GM12874 (cell line): ENCODE measurements around the gene IL13RA1.

ENCODE experiments used
- TF ChIP-seq, protein P1 (sequence below): IDR thresholded peaks from 2 replicates; pipeline ENCODE4 v1.5.1; 2011; ENCODE audit warnings: low read depth, mild to moderate bottlenecking, control low read depth, low read length, moderate library complexity; ENCODE audit not compliant: insufficient read depth

IL13RA1 gene

DNA sequence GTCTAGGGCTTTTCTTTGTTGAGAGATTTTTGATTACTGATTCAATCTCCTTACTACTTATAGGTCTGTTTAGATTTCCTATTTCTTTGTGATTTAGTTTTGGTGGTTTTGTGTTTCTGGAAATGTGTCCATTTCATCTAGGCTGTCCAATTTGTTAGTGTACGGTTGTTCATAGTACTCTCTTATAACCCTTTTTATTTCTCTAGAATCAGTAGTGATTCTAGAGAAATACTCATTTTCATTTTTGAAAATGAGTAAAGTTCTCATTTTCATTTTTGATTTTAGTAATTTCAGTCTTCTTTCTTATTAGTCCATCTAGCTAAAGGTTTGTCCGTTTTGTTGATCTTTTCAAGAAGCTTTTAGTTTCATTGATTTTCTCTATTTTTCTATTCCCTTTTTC is 7.5 kb downstream of the IL13RA1 start:
- TF ChIP-seq, protein P1, sequence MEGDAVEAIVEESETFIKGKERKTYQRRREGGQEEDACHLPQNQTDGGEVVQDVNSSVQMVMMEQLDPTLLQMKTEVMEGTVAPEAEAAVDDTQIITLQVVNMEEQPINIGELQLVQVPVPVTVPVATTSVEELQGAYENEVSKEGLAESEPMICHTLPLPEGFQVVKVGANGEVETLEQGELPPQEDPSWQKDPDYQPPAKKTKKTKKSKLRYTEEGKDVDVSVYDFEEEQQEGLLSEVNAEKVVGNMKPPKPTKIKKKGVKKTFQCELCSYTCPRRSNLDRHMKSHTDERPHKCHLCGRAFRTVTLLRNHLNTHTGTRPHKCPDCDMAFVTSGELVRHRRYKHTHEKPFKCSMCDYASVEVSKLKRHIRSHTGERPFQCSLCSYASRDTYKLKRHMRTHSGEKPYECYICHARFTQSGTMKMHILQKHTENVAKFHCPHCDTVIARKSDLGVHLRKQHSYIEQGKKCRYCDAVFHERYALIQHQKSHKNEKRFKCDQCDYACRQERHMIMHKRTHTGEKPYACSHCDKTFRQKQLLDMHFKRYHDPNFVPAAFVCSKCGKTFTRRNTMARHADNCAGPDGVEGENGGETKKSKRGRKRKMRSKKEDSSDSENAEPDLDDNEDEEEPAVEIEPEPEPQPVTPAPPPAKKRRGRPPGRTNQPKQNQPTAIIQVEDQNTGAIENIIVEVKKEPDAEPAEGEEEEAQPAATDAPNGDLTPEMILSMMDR = no peak

DNA sequence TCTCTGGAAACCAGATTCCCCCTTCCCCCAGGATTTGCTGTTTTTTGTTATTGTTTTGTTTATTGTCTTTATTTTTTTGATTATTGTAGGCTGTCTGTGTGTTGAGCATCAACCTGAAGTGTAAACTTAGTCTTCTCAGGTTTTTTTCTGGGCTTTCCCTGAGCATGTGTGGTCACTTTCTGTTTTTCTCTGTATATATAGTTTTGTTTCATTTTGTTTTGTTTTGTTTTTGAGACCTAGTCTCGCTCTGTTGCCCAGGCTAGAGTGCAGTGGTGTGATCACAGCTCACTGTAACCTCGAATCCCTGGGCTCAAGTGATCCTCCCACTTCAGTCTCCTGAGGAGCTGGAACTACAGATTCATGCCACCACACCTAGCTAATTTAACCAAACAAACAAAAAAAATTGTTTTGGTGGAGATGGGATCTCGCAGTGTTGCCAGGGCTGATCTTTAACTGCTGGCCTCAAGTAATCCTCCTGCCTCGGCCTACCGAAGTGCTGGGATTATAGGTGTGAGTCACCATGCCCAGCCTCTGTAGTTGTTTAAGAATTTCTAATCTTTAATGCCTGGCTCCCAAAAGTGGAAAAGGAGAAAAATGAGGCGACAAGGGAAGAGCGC is 9.1 kb downstream of the IL13RA1 start:
- TF ChIP-seq, protein P1 = no peak

DNA sequence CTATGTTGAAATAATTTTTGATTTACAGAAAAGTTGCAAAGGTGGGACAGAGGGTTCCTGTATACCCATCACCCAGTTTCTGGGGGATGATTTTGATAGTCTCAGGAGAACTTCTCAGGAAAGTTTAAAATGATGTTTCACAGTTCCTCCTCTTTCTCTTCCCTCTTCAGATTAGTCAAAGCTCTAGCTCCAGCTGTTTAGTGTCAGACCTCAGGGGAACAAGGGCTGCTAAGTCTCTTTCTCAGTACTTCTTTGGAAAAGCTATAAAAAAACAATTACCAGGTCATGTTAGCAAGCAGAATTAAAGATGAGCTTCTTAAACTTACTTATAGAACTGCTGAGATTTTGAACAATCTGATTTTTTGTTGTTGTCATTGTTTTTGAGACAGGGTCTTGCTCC is 12.2 kb downstream of the IL13RA1 start:
- TF ChIP-seq, protein P1 = no peak

DNA sequence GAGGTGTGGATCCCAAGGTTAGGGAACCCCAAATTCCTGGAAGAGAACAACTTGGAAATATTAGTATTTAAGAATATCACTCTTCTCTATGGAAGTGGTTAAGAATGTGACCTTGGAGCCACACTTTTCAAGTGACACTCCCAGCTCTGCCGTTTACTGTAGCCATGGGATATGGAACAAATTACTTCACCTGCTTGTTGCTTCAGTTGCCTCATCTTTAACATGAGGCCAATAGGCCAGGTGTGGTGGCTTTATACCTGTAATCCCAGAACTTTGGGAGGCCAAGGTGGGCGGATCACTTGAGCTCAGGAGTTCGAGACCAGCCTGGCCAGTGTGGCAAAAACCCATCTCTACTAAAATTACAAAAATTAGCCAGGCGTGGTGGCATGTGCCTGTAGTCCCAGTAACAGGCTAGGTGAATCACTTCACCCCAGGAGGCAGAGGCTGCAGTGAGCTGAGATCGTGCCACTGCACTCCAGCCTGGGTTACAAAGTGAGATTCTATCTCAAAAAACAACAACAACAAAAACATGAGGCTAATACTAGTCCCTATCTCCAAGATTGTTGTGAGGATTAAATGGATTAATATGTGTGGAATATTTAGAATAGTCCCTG is 13.0 kb downstream of the IL13RA1 start:
- TF ChIP-seq, protein P1 = no peak

DNA sequence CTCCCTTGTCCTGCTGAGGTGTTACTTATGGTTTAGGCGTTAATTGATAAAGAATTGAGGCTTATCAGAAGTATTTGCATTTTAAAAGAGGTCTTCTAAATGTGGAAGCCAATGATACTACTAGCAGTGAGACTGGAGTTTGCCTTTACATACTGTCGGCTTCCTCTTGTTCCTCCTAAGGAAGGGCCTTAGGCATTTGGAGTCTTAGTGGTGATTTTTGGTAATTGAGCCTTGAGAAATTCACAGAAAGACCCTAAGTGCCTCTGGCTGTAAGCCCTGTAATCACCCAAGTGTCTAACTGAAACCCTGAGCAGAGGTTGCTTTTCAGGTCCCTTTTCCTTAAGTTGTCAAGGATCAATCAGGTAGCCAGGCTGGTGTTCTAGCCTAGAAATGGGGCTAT is 14.8 kb downstream of the IL13RA1 start:
- TF ChIP-seq, protein P1 = no peak

DNA sequence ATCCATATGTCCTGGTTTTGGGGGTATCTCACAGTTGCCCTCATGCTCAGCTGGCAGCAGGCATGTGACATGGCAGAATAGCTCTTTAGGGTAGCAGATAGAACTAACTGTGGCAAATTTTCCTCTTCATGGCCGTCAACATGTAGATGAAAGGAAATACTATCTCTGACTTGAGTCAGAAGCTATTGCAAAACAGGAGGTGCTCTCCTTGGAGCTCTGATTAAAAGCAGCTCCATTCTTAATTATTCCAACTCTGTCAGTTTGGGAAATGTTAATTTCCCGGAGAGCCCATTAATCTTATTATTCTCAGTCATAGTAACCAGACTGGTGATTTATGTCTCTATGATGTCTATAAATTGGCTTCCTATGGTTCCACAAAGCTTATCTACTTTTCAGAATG is 18.2 kb downstream of the IL13RA1 start:
- TF ChIP-seq, protein P1 = no peak

DNA sequence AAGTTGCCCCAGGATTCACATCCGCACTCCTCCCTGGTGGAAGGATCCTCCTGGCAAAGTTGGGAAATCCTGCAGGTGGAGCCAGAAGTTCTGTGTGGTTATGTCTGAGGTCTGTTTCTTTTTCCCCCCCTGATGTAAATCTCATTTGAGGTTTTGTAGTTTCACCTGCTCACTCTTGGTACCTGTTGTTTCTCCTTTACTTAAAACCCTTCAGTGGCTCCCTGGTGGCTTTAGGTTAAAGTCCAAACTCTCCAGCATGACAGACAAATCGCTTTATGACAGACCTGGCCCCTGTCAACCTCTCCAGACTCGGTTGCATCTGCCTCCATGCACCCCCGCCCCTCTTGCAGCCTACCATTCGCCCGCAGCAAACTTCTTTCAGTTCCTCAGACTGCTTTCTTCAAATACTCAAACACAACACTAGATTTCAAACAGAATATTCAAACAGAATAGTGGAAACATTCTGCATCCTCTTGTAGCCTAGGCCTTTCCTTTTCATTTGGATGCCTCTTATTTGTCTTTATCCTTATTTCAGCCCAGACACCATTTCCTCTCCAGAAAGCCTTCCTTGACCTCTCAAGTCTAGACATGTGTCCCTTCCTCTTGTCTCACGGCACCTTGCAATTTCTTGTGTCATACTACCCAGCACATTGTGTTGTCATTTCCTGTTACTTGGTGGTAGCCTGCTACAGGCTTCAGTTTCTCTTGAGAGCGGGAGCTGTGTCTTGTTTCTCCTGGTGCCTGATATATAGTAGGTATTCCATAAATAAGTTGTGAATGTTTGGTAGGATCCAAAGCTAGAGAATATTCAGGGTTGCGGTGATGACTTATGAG is 24.8 kb downstream of the IL13RA1 start:
- TF ChIP-seq, protein P1 = no peak
